ENCODE data around the gene C3orf38. TPM values are rescaled to one million over a fixed set of nuclear protein-coding genes. Genes with fewer than 3 reads are reported as not detected.

The C3orf38 gene
- 29.5 and 30.5 TPM in 2 replicates for total RNA-seq (2014; rRNA removed; shearing (Covaris generic))
- polyA plus RNA-seq (2016; fragmentation: Nextera tagmentation; extraction: Ambion mirVana): 17.6 and 22.2 TPM in 2 replicates
- long read RNA-seq, transcript C3orf38-201 (3 exons, 2,633 nt): major isoform, 11 of 16 reads
- long read RNA-seq, partial matches to known transcripts: 0 of 16 reads
- long read RNA-seq, other reads (novel, unspliced or antisense): 5 of 16 reads

- no peaks in the 10 kb centered on the region for H3K9me2 ChIP-seq (ENCODE audit: insufficient read depth)
- H3K79me2 ChIP-seq (replicated peaks; ENCODE audit: insufficient read depth): peaks cover 81% of the 10 kb centered on the region
- TF ChIP-seq NANOG (IDR thresholded peaks at IDR 0.05; ENCODE audit: borderline replicate concordance) (no peak), EZH2phosphoT487 (IDR thresholded peaks at IDR 0.05; ENCODE audit: unreplicated experiment) (no peak), JUNB (IDR thresholded peaks at IDR 0.05; ENCODE audit: unreplicated experiment) (no peak), STAT1 (IDR thresholded peaks at IDR 0.05; ENCODE audit: unreplicated experiment) (no peak), ETS1 (IDR thresholded peaks at IDR 0.05) (peak; percentile 67), CREB1 (CRISPR knock-in tag; IDR thresholded peaks at IDR 0.05; ENCODE audit: low read depth) (peak; percentile 71), EZH2 (IDR thresholded peaks at IDR 0.05; ENCODE audit: low read depth, unreplicated experiment) (no peak), POLR2AphosphoS5 (IDR thresholded peaks at IDR 0.05; ENCODE audit: low read depth) (peak; percentile 75)
- H3F3A ChIP-seq (replicated peaks; ENCODE audit: low read depth): no peaks in the 10 kb centered on the region
- Mint-ChIP-seq H3K4me1 (peaks cover 18% of the 10 kb centered on the region), H3K27me3 (ENCODE audit: insufficient read depth, low read depth, poor library complexity) (peaks cover 10% of the 10 kb centered on the region), H3K9me3 (no peaks in the 10 kb centered on the region), H3K27ac (peak within 1 kb of the TSS; percentile 99), H3K36me3 (ENCODE audit: low read depth) (peaks cover 20% of the 10 kb centered on the region; the same call in 2 of the 3 replicates), H3K4me3 (peak within 1 kb of the TSS; percentile 98)
- H3K4me2 ChIP-seq: peak within 1 kb of the TSS; percentile 88
- peaks cover 11% of the 10 kb centered on the region; the same call in 1 of the 2 replicates for H3K4me1 ChIP-seq (ENCODE audit: insufficient read depth)
- peak within 1 kb of the TSS; percentile 99 for H3K27ac ChIP-seq (ENCODE audit: low read depth)
- H3K4me3 ChIP-seq: peak within 1 kb of the TSS; percentile 94
- peaks cover 16% of the 10 kb centered on the region for H3K36me3 ChIP-seq (ENCODE audit: insufficient read depth)
- no peaks in the 10 kb centered on the region; the same call in 1 of the 2 replicates for H4K20me1 ChIP-seq (replicated peaks; ENCODE audit: insufficient read depth)
- peak; percentile 95 for DNase-seq (ENCODE audit: low spot score)
- ATAC-seq: peak; percentile 95
- peak within 1 kb of the TSS; percentile 98 for H2AFZ ChIP-seq
- H3K27me3 ChIP-seq (ENCODE audit: insufficient read depth): no peaks in the 10 kb centered on the region
Observed at GRCh38 chr3:88149509-88150362, at the start of gene C3orf38. Gene C3orf38 (plus strand): TSS chr3:88149959. CDS start chr3:88150053, 94 bp downstream.

- peaks cover 6% of the 10 kb centered on the region; the same call in 1 of the 2 replicates for H3K36me3 ChIP-seq (ENCODE audit: insufficient read depth)
- peaks cover 22% of the 10 kb centered on the region; the same call in 2 of the 3 replicates for H3K36me3 Mint-ChIP-seq (ENCODE audit: low read depth)
- peaks cover 13% of the 10 kb centered on the region for H3K79me2 ChIP-seq (replicated peaks; ENCODE audit: insufficient read depth)
- H3K4me1 Mint-ChIP-seq: no peaks in the 10 kb centered on the region
- H4K20me1 ChIP-seq (replicated peaks; ENCODE audit: insufficient read depth): 0 out of 2 replicates have a peak, but pooled peaks cover 2% of the 10 kb centered on the region
- H3K27ac Mint-ChIP-seq: no peak overlapping the region
- H3K27me3 Mint-ChIP-seq (ENCODE audit: insufficient read depth, low read depth, poor library complexity): no peaks in the 10 kb centered on the region
- no peak overlapping the region for H3K4me3 ChIP-seq
- no peaks in the 10 kb centered on the region for H3F3A ChIP-seq (replicated peaks; ENCODE audit: low read depth)
- no peak overlapping the region for H3K4me3 Mint-ChIP-seq
- no peak overlapping the region for H2AFZ ChIP-seq
- H3K27ac ChIP-seq (ENCODE audit: low read depth): no peak overlapping the region
- H3K4me2 ChIP-seq: no peak overlapping the region
- H3K4me1 ChIP-seq (ENCODE audit: insufficient read depth): no peaks in the 10 kb centered on the region
- DNase-seq (ENCODE audit: low spot score) (no peak), ATAC-seq (no peak)
- no peaks in the 10 kb centered on the region for H3K9me2 ChIP-seq (ENCODE audit: insufficient read depth)
- H3K27me3 ChIP-seq (ENCODE audit: insufficient read depth): no peaks in the 10 kb centered on the region
- H3K9me3 Mint-ChIP-seq: peaks cover 4% of the 10 kb centered on the region; the same call in 1 of the 3 replicates
- no peak for TF ChIP-seq ZNF331 (CRISPR knock-in tag; IDR thresholded peaks at IDR 0.05; ENCODE audit: low read depth)
- no peak for TF ChIP-seq CTCF (conservative IDR thresholded peaks at IDR 0.05; ENCODE audit: low read depth in 2 of 2)
- TF ChIP-seq STAT1 (IDR thresholded peaks at IDR 0.05; ENCODE audit: unreplicated experiment): no peak
- TF ChIP-seq JUNB (IDR thresholded peaks at IDR 0.05; ENCODE audit: unreplicated experiment): no peak
- no peak for TF ChIP-seq CREB1 (CRISPR knock-in tag; IDR thresholded peaks at IDR 0.05; ENCODE audit: low read depth)
- no peak for TF ChIP-seq EZH2phosphoT487 (IDR thresholded peaks at IDR 0.05; ENCODE audit: unreplicated experiment)
- TF ChIP-seq POLR2AphosphoS5 (IDR thresholded peaks at IDR 0.05; ENCODE audit: low read depth): no peak
- no peak for TF ChIP-seq ETS1 (IDR thresholded peaks at IDR 0.05)
- TF ChIP-seq EZH2 (IDR thresholded peaks at IDR 0.05; ENCODE audit: low read depth, unreplicated experiment): no peak
- TF ChIP-seq REST (IDR thresholded peaks at IDR 0.05; ENCODE audit: unreplicated experiment): no peak
Observed at GRCh38 chr3:88101142-88101541, 48.6 kb upstream of the C3orf38 start.

All from GM23338 (cell line).